Measurements from ENCODE around the gene TFCP2. TPM values are rescaled to one million over a fixed set of nuclear protein-coding genes. Genes with fewer than 3 reads are reported as not detected.
A peak's percentile ranks its signal among the peaks of the same experiment; 100 is the strongest.
"Not testable (repeated sequence)": the region's sequence is repeated elsewhere in the genome, so short reads cannot be mapped to it uniquely, and the experiment has no call there.

The TFCP2 gene, protein sequence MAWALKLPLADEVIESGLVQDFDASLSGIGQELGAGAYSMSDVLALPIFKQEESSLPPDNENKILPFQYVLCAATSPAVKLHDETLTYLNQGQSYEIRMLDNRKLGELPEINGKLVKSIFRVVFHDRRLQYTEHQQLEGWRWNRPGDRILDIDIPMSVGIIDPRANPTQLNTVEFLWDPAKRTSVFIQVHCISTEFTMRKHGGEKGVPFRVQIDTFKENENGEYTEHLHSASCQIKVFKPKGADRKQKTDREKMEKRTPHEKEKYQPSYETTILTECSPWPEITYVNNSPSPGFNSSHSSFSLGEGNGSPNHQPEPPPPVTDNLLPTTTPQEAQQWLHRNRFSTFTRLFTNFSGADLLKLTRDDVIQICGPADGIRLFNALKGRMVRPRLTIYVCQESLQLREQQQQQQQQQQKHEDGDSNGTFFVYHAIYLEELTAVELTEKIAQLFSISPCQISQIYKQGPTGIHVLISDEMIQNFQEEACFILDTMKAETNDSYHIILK
- total RNA-seq (10 to 100 TPM; 33.6 to 34.9 TPM), polyA plus RNA-seq (10 to 100 TPM in 1 of 3 donors, 1 to 10 TPM in 2; 8.0 to 16.7 (median 9.9) TPM), total RNA-seq (17.7 to 29.6 (median 24.4) reads per million in 6 experiments)

DNA sequence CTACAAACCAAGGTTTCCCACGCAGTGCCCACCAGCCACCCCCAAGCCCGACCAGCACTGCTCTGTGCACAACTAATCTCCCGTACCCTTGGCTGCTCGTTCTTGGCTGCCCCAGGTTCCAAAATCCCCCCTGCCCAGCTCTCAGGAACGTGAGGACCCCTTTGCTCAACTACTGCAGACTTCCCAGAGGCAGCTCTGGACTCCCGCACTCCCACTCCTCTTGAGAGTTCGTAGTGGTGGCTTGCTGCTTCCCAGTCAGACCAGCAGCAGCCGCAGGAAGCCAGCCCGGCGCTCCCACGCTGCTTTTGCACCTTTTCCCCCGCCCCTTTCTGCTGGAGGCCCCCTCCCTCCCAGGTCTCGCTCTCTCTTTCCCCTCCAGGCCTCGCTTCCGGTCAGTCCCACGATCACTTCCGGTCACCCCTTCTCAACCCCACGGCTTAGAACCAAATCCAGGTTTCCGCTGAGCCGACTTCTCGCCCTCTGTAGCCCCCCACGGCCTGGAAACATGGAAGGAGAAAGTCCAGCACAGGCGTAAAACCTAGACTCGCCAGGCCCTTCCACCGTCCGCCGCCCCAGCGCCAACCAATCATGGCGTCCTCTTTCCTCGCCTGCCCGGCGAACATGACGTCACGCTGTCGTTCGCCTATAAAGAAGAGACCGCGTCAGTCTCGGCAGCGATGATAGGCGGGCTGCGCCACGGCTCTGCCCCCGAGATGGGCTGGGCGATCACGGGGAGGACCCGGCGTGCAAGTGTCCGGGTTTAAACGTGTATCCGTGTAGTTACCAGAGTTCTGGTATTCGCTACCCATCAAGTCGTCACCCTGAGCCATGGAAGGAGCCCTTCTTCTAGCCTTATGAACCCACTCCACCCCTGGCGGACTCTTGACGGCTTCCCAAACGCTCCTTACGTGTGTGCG, at the start of gene TFCP2:
TFCP2 (minus strand) TSS at position 621 of the 917 bp plus-strand sequence. CDS start 713 bp downstream, outside the sequence.
- Mint-ChIP-seq H3K9me3 (no peaks in the 10 kb centered on the region), H3K4me3 (peak within 1 kb of the TSS in 8 of 10 donors; percentile 58 to 88 (median 82)), H3K36me3 (peaks cover 0 to 2% (median 0%) of the 10 kb centered on the region in 3 donors), H3K4me1 (peaks cover 6 to 18% (median 15%) of the 10 kb centered on the region in 4 donors), H3K27ac (peak within 1 kb of the TSS in 7 of 10 donors; percentile 75 to 94 (median 88)), H3K27me3 (no peaks in the 10 kb centered on the region)
- POLR2A ChIA-PET, result interaction anchor here (0.6 to 2.2 kb wide), 5 partner anchors 22 to 90 kb away, joined by 3 to 12 read pairs (median 5); partner anchors contain the start of genes CSRNP2, DAZAP2 and POU6F1
- ATAC-seq (peak; percentile 98), DNase-seq (peak; percentile 84 to 96 (median 92))

DNA sequence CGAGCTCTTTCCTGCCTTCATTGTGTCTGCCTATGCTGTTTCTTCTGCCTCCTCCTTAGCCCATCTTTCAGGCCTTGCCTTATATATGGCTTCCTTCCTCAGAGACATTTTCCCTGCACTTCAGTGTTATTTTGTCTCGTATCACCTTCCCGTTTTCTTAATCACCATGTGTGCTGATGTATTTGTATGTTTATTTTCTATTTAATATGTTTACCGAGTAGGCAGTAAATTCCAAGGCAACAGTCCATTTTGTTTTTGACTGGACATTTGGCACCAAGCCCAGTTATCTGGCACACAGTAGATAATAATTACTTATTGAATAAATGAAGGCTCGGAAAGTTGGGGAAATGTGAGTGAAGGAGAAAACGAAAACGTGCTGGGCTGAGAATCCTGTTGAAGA, 49.5 kb upstream of the TFCP2 start:
- DNase-seq, result no peak
- Mint-ChIP-seq H3K9me3 (no peaks in the 10 kb centered on the region), H3K4me1 (peaks cover 11 to 16% (median 14%) of the 10 kb centered on the region in 4 donors), H3K27me3 (no peaks in the 10 kb centered on the region), H3K36me3 (peaks cover 0 to 2% (median 0%) of the 10 kb centered on the region in 3 donors), H3K4me3 (no peak overlapping the region), H3K27ac (peak overlapping the region in 3 of 10 donors; percentile 3 to 25 (median 8))
- POLR2A ChIA-PET, result interaction anchor here (1.5 kb wide), 1 partner anchor 16 kb away, joined by 4 read pairs; the partner anchor contains the start of gene DAZAP2
- no peak for ATAC-seq

- POLR2A ChIA-PET, result interaction anchor here (1.9 kb wide), 1 partner anchor 19 kb away, joined by 4 read pairs; the partner anchor contains the start of gene DAZAP2
- Mint-ChIP-seq H3K27ac (peak overlapping the region in 1 of 10 donors; percentile 96), H3K4me3 (peak overlapping the region in 2 of 10 donors; percentile 91 to 95), H3K4me1 (peaks cover 14 to 20% (median 17%) of the 10 kb centered on the region in 4 donors)
- H3K36me3 Mint-ChIP-seq, H3K9me3 Mint-ChIP-seq, ATAC-seq, DNase-seq, H3K27me3 Mint-ChIP-seq: not testable (repeated sequence)
Measured at GRCh38 chr12:51219857-51220256, 46.9 kb upstream of the TFCP2 start.

GRCh38 chr12:51219322-51219721, 46.4 kb upstream of the TFCP2 start:
- ATAC-seq, result no peak
- Mint-ChIP-seq H3K4me3 (peak overlapping the region; percentile 40 to 97 (median 92)), H3K27ac (peak overlapping the region; percentile 74 to 98 (median 97)), H3K36me3 (peaks cover 0 to under 1% (median 0%) of the 10 kb centered on the region in 3 donors), H3K4me1 (peaks cover 15 to 21% (median 19%) of the 10 kb centered on the region in 4 donors), H3K9me3 (no peaks in the 10 kb centered on the region), H3K27me3 (no peaks in the 10 kb centered on the region)
- DNase-seq, result no peak
- POLR2A ChIA-PET, result interaction anchor here (0.5 to 5.7 kb wide), 9 partner anchors 11 to 455 kb away, joined by 4 to 204 read pairs (median 12); partner anchors contain the start of genes ATF1, BIN2, CSRNP2 and DAZAP2

DNA sequence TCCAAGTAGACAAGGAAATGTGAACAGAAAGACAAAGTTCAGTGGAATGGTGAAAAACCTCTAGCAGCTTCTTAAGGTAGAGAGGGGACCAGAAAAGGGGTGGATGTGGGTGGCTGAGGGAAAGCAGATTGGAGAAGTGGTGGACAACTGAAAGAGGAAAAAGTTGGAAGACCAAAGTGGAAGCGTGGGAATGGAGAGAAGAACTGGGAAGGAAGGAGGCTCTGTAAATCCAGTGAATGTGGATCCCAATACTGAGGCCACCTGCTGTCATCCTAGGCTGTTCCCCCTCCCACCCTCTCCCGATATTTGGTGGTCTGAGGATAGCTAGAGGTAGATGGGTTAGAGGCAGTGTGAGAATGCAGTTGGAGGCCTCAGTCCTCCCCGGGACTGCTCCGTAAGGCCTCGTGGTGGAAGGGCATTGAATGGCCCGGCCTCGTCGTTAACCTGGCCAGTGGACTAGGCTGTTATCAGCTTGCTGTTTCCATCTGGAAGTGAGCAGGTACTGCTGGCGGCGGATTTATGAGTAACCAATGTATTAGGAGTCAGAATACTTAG, 45.7 kb upstream of the TFCP2 start:
- POLR2A ChIA-PET, result interaction anchor here (0.8 to 5.7 kb wide), 22 partner anchors 11 to 1651 kb away, joined by 3 to 204 read pairs (median 5); partner anchors contain the start of genes ATF1, BIN2, COX14 and CSRNP2
- DNase-seq, result no peak
- ATAC-seq, result no peak
- Mint-ChIP-seq H3K9me3 (no peaks in the 10 kb centered on the region), H3K4me1 (peaks cover 17 to 23% (median 21%) of the 10 kb centered on the region in 4 donors), H3K27me3 (no peaks in the 10 kb centered on the region), H3K4me3 (peak overlapping the region; percentile 90 to 97 (median 92)), H3K36me3 (peaks cover 0 to 3% (median 0%) of the 10 kb centered on the region in 3 donors), H3K27ac (peak overlapping the region; percentile 93 to 98 (median 97))

DNA sequence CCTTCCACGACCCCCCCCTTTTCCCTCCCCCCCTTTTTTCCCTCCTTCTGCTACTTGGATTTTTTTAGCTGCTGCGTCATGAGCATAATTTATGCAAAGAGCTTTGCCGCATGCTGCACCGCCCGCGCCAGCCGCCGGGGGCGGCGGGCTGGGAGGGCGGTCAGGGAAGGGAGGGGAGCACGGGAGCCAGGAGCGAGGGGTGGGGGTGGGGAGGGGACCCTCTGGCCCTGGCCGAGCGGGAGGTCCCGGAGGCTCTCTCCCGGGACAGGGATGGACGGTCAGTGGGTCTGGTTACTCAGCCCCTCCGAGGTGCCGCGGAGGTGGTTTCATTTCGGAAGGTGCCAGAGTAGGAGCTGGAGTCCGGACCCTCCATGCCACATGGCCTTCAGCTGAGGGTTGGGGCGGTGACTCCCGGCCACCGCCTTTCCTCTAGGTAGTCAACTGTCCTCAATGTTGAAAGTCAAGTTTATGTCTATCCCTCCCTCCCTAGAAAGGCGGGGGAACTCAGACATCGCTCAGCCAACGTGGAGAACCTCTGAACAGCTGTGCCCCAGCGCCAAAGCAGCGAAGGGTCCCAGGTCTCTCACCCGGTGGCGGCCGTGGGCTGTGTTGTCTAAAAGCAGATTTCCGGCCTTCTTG, 45.2 kb upstream of the TFCP2 start, which contains the start of gene POU6F1:
POU6F1 (minus strand) TSS at position 95 of the 639 bp plus-strand sequence. CDS start 11,226 bp downstream, outside the sequence.
- H3K9me3 Mint-ChIP-seq, result no peaks in the 10 kb centered on the region
- peak; percentile 77 to 83 for ATAC-seq
- peak; percentile 57 to 85 (median 71) for DNase-seq
- POLR2A ChIA-PET, result interaction anchor here (0.6 to 5.7 kb wide), 31 partner anchors 12 to 1656 kb away, joined by 3 to 204 read pairs (median 4); partner anchors contain the start of genes ATF1, BIN2, COX14 and CSRNP2
- peak within 1 kb of the TSS; percentile 93 to 98 (median 97) for H3K27ac Mint-ChIP-seq
- H3K4me1 Mint-ChIP-seq, result peaks cover 17 to 23% (median 21%) of the 10 kb centered on the region in 4 donors
- no peaks in the 10 kb centered on the region for H3K27me3 Mint-ChIP-seq
- H3K4me3 Mint-ChIP-seq, result peak within 1 kb of the TSS; percentile 90 to 97 (median 92)
- H3K36me3 Mint-ChIP-seq, result peaks cover 0 to 3% (median 0%) of the 10 kb centered on the region in 3 donors

- Mint-ChIP-seq H3K27ac (peak overlapping the region; percentile 79 to 98 (median 97)), H3K9me3 (no peaks in the 10 kb centered on the region), H3K36me3 (peaks cover 0 to 3% (median 0%) of the 10 kb centered on the region in 3 donors), H3K27me3 (no peaks in the 10 kb centered on the region), H3K4me1 (peaks cover 17 to 23% (median 21%) of the 10 kb centered on the region in 4 donors), H3K4me3 (peak overlapping the region; percentile 90 to 97 (median 92))
- POLR2A ChIA-PET, result interaction anchor here (0.6 to 5.7 kb wide), 31 partner anchors 13 to 1657 kb away, joined by 3 to 204 read pairs (median 4); partner anchors contain the start of genes ATF1, BIN2, COX14 and CSRNP2
- DNase-seq, result peak; percentile 23 to 79 (median 46)
- peak; percentile 52 to 55 for ATAC-seq
Measured at GRCh38 chr12:51217133-51217967, 44.4 kb upstream of the TFCP2 start.

DNA sequence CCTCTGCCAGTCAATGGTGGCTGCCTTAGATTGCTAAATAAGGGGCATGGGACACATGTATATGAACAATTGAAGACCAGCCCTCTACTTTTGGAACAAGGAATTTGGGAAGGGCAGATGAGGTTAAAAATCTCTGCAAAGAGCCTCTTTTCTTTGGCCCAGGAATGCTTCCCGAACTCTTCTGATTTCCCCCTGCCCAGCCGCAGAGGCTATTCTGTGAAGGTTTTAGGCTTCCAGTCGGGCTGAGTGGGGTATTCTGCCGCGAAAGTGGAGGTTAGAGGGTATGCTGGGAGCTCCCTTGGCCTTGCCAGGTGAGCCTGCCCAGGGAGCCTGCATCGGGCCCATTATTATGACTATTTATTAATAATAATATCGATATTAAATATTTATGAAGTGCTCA, 43.7 kb upstream of the TFCP2 start:
- Mint-ChIP-seq H3K4me3 (peak overlapping the region; percentile 50 to 90 (median 74)), H3K27me3 (no peaks in the 10 kb centered on the region)

DNA sequence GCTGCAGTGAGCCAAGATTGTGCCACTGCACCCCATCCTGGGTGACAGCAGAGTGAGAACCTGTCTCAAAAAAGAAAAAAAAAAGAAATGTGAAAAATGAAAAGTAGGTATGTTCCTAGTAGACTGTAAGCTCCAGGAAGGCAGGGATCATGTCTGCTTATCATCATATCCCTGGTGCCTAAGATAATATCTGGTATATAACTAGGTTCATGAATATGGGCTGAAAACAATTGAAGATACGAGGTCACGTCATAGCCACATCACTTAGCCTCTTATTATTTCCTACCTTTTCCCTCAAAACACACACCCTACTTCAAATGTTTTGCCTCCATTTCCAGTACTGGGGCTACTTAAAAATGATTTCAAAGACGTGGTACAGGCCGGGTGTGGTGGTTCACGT, 42.0 kb upstream of the TFCP2 start:
- Mint-ChIP-seq H3K4me3 (no peak overlapping the region), H3K27ac (no peak overlapping the region), H3K4me1 (peaks cover 17 to 23% (median 21%) of the 10 kb centered on the region in 4 donors), H3K27me3 (no peaks in the 10 kb centered on the region), H3K9me3 (no peaks in the 10 kb centered on the region), H3K36me3 (peaks cover 0 to 6% (median 0%) of the 10 kb centered on the region in 3 donors)
- POLR2A ChIA-PET, result interaction anchor here (0.7 to 5.7 kb wide), 3 partner anchors 16 to 86 kb away, joined by 3 to 204 read pairs (median 8); partner anchors contain the start of gene DAZAP2
- ATAC-seq (no peak), DNase-seq (no peak)

More for the DNA sequence above, 43.7 kb upstream of the TFCP2 start:
- Mint-ChIP-seq H3K27ac (peak overlapping the region; percentile 44 to 91 (median 83)), H3K36me3 (peaks cover 0 to 3% (median 0%) of the 10 kb centered on the region in 3 donors), H3K4me1 (peaks cover 17 to 23% (median 21%) of the 10 kb centered on the region in 4 donors), H3K9me3 (no peaks in the 10 kb centered on the region)
- POLR2A ChIA-PET, result interaction anchor here (0.6 to 5.7 kb wide), 12 partner anchors 13 to 452 kb away, joined by 3 to 204 read pairs (median 10); partner anchors contain the start of genes ATF1, BIN2, CSRNP2 and DAZAP2
- DNase-seq, result no peak
- ATAC-seq, result no peak
